HepG2 (cell line): ENCODE results near the gene MEF2B. TPM values are rescaled to one million over a fixed set of nuclear protein-coding genes. Genes with fewer than 3 reads are reported as not detected.
A peak's percentile ranks its signal among the peaks of the same experiment; 100 is the strongest.

Experiments
- FIP1L1 ChIP-seq: fragments of 200-400 bp; formaldehyde crosslinking; IDR thresholded peaks from 2 replicates; pipeline ENCODE4 v1.6.1; 2018; ENCODE audit warnings: low read depth, mild to moderate bottlenecking, low read length, moderate library complexity, borderline replicate concordance; ENCODE audit not compliant: insufficient read depth
- MAF1 ChIP-seq: sonication (generic); formaldehyde crosslinking; IDR thresholded peaks from 2 replicates; pipeline ENCODE4 v1.5.0; 2020; ENCODE audit warnings: missing genetic modification reagents, borderline replicate concordance
- SNAPC2 ChIP-seq: sonication (generic); formaldehyde crosslinking; IDR thresholded peaks from 2 replicates; pipeline ENCODE4 v1.8.1; 2022; ENCODE audit warnings: mild to moderate bottlenecking, missing genetic modification reagents
- SP4 ChIP-seq: sonication (generic); formaldehyde crosslinking; IDR thresholded peaks from 2 replicates; pipeline ENCODE4 v1.8.1; 2023; ENCODE audit warnings: mild to moderate bottlenecking, missing genetic modification reagents
- TAF1 ChIP-seq: sonication (generic); formaldehyde crosslinking; IDR thresholded peaks from 2 replicates; pipeline ENCODE4 v1.4.0; 2020; ENCODE audit warnings: missing genetic modification reagents
- THYN1 ChIP-seq: sonication (generic); formaldehyde crosslinking; IDR thresholded peaks from 2 replicates; pipeline ENCODE4 v1.8.1; 2023; ENCODE audit warnings: low read depth, mild to moderate bottlenecking, moderate library complexity, missing genetic modification reagents, borderline replicate concordance
- XRCC5 ChIP-seq: fragments of 200-400 bp; formaldehyde crosslinking; optimal IDR thresholded peaks from 2 replicates; pipeline ENCODE3; 2017; ENCODE audit warnings: mild to moderate bottlenecking, low read length
- ZBTB7A ChIP-seq: sonication (generic); formaldehyde crosslinking; IDR thresholded peaks from 2 replicates; pipeline ENCODE4 v1.8.0; 2022; ENCODE audit warnings: mild to moderate bottlenecking, missing genetic modification reagents
- ZNF101 ChIP-seq: sonication (generic); formaldehyde crosslinking; IDR thresholded peaks from 2 replicates; pipeline ENCODE4 v1.4.0; 2020; ENCODE audit warnings: mild to moderate bottlenecking, low read depth, missing genetic modification reagents, borderline replicate concordance
- ZNF33B ChIP-seq: sonication (generic); formaldehyde crosslinking; IDR thresholded peaks from 2 replicates; pipeline ENCODE4 v1.5.1; 2020; ENCODE audit warnings: mild to moderate bottlenecking, missing genetic modification reagents
- ZNF792 ChIP-seq: IDR thresholded peaks from 2 replicates; pipeline ENCODE4 v1.6.1; 2016
- ZNF878 ChIP-seq: sonication (generic); formaldehyde crosslinking; IDR thresholded peaks from 2 replicates; pipeline ENCODE4 v1.8.1; 2023; ENCODE audit warnings: mild to moderate bottlenecking, missing genetic modification reagents, moderate library complexity
- polyA plus RNA-seq, 8 experiments: library from polyadenylated mRNA; depleted of rRNA in 3 of 8; stranded (reverse) in 7 of 8; unstranded in 1 of 8; fragments of >200 nt; fragmentation: Illumina TruSeq in 4 of 8; extraction: Trizol in 4 of 8; gene quantifications; 2 replicates each; pipeline versions ENCODE4 v1.2.1 to v1.2.3, GENCODE V29; 2011 to 2016; ENCODE audit warnings: low read depth in 4 of 8, missing spikeins in 1 of 8, mixed read lengths in 1 of 8; ENCODE audit not compliant: insufficient read depth in 1 of 8
- total RNA-seq, 5 experiments: library from RNA; depleted of rRNA; stranded (reverse); fragments of >200 nt; fragmentation: Illumina TruSeq; extraction: Trizol; gene quantifications; 2 replicates each; pipeline ENCODE4 v1.2.3, GENCODE V29; 2016; ENCODE audit warnings: low read depth in 1 of 5
- TF ChIP-seq, protein P1 (sequence below): sonication (generic); formaldehyde crosslinking; IDR thresholded peaks from 2 replicates; pipeline ENCODE4 v1.4.0; 2020; ENCODE audit warnings: missing genetic modification reagents
- TF ChIP-seq, protein P2 (sequence below): sonication (generic); formaldehyde crosslinking; IDR thresholded peaks from 2 replicates; pipeline ENCODE4 v1.4.0; 2020; ENCODE audit warnings: missing genetic modification reagents
- TF ChIP-seq, protein P3 (sequence below): IDR thresholded peaks from 2 replicates; pipeline ENCODE4 v1.6.1; 2016; ENCODE audit warnings: low read depth, control low read depth
- TF ChIP-seq, protein P4 (sequence below): sonication (generic); formaldehyde crosslinking; IDR thresholded peaks from 2 replicates; pipeline ENCODE4 v1.5.1; 2020; ENCODE audit warnings: mild to moderate bottlenecking, missing genetic modification reagents, moderate library complexity
- TF ChIP-seq, protein P5 (sequence below): IDR thresholded peaks from 2 replicates; pipeline ENCODE4 v1.6.1; 2016; ENCODE audit warnings: missing compliant biosample characterization, missing genetic modification reagents, borderline replicate concordance
- TF ChIP-seq, protein P6 (sequence below): sonication (generic); formaldehyde crosslinking; IDR thresholded peaks from 2 replicates; pipeline ENCODE4 v1.5.0; 2020; ENCODE audit warnings: mild to moderate bottlenecking, missing genetic modification reagents, moderate library complexity

Gene MEF2B
- total and polyA plus RNA-seq, 2 of the 13 experiments (the other 11 are each of a cell fraction or from before 2014, with no cell fraction given): 1.2 to 1.7 TPM

DNA sequence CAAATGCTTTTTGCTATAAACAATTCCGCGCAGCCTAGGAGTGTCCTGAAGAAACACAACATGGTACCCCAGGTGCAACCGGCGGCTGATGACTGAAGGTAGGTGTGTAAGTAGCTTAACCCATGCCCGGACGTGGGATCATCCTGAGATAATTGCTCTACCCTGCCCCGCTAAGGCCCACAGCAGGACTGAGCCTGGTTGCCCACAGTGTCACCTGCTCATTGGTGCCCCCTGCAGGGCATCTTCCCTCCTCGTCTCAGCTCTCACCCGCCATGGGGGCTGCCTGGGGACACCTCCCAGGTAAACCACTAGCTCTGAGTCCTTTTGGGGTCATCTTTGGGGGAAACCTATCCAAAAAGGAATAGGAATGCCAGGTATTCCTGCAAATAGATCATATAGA, 54.1 kb downstream of the MEF2B start (continued):
- TF ChIP-seq, protein P1, sequence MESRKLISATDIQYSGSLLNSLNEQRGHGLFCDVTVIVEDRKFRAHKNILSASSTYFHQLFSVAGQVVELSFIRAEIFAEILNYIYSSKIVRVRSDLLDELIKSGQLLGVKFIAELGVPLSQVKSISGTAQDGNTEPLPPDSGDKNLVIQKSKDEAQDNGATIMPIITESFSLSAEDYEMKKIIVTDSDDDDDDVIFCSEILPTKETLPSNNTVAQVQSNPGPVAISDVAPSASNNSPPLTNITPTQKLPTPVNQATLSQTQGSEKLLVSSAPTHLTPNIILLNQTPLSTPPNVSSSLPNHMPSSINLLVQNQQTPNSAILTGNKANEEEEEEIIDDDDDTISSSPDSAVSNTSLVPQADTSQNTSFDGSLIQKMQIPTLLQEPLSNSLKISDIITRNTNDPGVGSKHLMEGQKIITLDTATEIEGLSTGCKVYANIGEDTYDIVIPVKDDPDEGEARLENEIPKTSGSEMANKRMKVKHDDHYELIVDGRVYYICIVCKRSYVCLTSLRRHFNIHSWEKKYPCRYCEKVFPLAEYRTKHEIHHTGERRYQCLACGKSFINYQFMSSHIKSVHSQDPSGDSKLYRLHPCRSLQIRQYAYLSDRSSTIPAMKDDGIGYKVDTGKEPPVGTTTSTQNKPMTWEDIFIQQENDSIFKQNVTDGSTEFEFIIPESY (CRISPR knock-in tag): peak; percentile 99
- no peak for TF ChIP-seq ZNF33B (CRISPR knock-in tag)
- no peak for TF ChIP-seq MAF1 (CRISPR knock-in tag)
- TF ChIP-seq, protein P2, sequence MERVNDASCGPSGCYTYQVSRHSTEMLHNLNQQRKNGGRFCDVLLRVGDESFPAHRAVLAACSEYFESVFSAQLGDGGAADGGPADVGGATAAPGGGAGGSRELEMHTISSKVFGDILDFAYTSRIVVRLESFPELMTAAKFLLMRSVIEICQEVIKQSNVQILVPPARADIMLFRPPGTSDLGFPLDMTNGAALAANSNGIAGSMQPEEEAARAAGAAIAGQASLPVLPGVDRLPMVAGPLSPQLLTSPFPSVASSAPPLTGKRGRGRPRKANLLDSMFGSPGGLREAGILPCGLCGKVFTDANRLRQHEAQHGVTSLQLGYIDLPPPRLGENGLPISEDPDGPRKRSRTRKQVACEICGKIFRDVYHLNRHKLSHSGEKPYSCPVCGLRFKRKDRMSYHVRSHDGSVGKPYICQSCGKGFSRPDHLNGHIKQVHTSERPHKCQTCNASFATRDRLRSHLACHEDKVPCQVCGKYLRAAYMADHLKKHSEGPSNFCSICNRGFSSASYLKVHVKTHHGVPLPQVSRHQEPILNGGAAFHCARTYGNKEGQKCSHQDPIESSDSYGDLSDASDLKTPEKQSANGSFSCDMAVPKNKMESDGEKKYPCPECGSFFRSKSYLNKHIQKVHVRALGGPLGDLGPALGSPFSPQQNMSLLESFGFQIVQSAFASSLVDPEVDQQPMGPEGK (CRISPR knock-in tag): peak; percentile 89
- TF ChIP-seq ZNF792 (CRISPR knock-in tag): no peak
- no peak for TF ChIP-seq TAF1 (CRISPR knock-in tag)
- no peak for TF ChIP-seq SNAPC2 (CRISPR knock-in tag)
- no peak for TF ChIP-seq ZNF878
- TF ChIP-seq, protein P3, sequence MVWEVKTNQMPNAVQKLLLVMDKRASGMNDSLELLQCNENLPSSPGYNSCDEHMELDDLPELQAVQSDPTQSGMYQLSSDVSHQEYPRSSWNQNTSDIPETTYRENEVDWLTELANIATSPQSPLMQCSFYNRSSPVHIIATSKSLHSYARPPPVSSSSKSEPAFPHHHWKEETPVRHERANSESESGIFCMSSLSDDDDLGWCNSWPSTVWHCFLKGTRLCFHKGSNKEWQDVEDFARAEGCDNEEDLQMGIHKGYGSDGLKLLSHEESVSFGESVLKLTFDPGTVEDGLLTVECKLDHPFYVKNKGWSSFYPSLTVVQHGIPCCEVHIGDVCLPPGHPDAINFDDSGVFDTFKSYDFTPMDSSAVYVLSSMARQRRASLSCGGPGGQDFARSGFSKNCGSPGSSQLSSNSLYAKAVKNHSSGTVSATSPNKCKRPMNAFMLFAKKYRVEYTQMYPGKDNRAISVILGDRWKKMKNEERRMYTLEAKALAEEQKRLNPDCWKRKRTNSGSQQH: no peak
- no peak for TF ChIP-seq ZNF101
- TF ChIP-seq FIP1L1: no peak
- TF ChIP-seq, protein P4, sequence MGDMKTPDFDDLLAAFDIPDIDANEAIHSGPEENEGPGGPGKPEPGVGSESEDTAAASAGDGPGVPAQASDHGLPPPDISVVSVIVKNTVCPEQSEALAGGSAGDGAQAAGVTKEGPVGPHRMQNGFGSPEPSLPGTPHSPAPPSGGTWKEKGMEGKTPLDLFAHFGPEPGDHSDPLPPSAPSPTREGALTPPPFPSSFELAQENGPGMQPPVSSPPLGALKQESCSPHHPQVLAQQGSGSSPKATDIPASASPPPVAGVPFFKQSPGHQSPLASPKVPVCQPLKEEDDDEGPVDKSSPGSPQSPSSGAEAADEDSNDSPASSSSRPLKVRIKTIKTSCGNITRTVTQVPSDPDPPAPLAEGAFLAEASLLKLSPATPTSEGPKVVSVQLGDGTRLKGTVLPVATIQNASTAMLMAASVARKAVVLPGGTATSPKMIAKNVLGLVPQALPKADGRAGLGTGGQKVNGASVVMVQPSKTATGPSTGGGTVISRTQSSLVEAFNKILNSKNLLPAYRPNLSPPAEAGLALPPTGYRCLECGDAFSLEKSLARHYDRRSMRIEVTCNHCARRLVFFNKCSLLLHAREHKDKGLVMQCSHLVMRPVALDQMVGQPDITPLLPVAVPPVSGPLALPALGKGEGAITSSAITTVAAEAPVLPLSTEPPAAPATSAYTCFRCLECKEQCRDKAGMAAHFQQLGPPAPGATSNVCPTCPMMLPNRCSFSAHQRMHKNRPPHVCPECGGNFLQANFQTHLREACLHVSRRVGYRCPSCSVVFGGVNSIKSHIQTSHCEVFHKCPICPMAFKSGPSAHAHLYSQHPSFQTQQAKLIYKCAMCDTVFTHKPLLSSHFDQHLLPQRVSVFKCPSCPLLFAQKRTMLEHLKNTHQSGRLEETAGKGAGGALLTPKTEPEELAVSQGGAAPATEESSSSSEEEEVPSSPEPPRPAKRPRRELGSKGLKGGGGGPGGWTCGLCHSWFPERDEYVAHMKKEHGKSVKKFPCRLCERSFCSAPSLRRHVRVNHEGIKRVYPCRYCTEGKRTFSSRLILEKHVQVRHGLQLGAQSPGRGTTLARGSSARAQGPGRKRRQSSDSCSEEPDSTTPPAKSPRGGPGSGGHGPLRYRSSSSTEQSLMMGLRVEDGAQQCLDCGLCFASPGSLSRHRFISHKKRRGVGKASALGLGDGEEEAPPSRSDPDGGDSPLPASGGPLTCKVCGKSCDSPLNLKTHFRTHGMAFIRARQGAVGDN: peak; percentile 50
- TF ChIP-seq THYN1: no peak
- peak; percentile 79 for TF ChIP-seq XRCC5
- no peak for TF ChIP-seq ZBTB7A
- TF ChIP-seq, protein P5, sequence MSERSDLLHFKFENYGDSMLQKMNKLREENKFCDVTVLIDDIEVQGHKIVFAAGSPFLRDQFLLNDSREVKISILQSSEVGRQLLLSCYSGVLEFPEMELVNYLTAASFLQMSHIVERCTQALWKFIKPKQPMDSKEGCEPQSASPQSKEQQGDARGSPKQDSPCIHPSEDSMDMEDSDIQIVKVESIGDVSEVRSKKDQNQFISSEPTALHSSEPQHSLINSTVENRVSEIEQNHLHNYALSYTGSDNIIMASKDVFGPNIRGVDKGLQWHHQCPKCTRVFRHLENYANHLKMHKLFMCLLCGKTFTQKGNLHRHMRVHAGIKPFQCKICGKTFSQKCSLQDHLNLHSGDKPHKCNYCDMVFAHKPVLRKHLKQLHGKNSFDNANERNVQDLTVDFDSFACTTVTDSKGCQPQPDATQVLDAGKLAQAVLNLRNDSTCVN (CRISPR knock-in tag): no peak
- no peak for TF ChIP-seq SP4 (CRISPR knock-in tag)
- TF ChIP-seq, protein P6, sequence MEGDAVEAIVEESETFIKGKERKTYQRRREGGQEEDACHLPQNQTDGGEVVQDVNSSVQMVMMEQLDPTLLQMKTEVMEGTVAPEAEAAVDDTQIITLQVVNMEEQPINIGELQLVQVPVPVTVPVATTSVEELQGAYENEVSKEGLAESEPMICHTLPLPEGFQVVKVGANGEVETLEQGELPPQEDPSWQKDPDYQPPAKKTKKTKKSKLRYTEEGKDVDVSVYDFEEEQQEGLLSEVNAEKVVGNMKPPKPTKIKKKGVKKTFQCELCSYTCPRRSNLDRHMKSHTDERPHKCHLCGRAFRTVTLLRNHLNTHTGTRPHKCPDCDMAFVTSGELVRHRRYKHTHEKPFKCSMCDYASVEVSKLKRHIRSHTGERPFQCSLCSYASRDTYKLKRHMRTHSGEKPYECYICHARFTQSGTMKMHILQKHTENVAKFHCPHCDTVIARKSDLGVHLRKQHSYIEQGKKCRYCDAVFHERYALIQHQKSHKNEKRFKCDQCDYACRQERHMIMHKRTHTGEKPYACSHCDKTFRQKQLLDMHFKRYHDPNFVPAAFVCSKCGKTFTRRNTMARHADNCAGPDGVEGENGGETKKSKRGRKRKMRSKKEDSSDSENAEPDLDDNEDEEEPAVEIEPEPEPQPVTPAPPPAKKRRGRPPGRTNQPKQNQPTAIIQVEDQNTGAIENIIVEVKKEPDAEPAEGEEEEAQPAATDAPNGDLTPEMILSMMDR: peak; percentile 79
